Fibroblast of upper back skin (primary cell): ENCODE measurements around the gene ATRX.

Experiments
- DNase-seq: peaks from one replicate; pipeline ENCODE4 v3.0.0-alpha.2; 2013

Gene ATRX

GRCh38 chrX:77484045-77484444 is 302.0 kb downstream of the ATRX start:
- no peak for DNase-seq

DNA sequence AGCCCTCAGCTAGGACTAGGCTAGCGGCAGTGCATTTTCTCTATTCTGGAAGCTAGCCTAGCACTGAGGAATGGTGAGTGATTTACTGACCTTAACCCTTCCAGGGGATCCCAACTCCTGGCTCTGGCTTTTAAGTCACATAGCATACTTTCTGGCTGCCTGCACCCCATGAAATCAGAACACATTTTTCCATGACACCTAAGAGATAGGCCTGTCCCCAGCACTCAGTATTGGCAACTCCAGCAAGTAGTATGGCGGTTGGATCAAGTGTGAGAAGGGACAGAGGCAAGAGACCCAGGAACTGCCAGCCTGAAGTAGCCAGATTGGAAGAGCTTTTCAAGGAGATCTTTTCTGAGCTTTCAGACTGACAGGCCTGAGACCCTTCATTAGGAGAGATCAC is 330.6 kb downstream of the ATRX start:
- no peak for DNase-seq
